GM12891 (cell line): ENCODE results near the gene MTG1.

ENCODE experiments used
- PAX5 ChIP-seq: IDR thresholded peaks from 2 replicates; pipeline ENCODE4 v1.6.1; 2011; ENCODE audit warnings: low read length, moderate library complexity, mild to moderate bottlenecking; ENCODE audit not compliant: insufficient read depth, severe bottlenecking
- POLR2A ChIP-seq: IDR thresholded peaks from 2 replicates; pipeline ENCODE4 v1.6.1; 2011; ENCODE audit warnings: low read depth, low read length, control low read depth
- POLR2AphosphoS5 ChIP-seq: IDR thresholded peaks from 2 replicates; pipeline ENCODE4 v1.6.1; 2011; ENCODE audit warnings: low read depth, low read length, control low read depth
- POU2F2 ChIP-seq: IDR thresholded peaks from 2 replicates; pipeline ENCODE4 v1.6.1; 2011; ENCODE audit warnings: low read depth, mild to moderate bottlenecking, control low read depth, low read length, moderate library complexity
- SPI1 ChIP-seq: IDR thresholded peaks from 2 replicates; pipeline ENCODE4 v1.6.1; 2011; ENCODE audit warnings: low read depth, low read length, control low read depth
- TAF1 ChIP-seq: IDR thresholded peaks from 2 replicates; pipeline ENCODE4 v1.6.1; 2011; ENCODE audit warnings: low read depth, low read length, control low read depth

- TF ChIP-seq POLR2A (no peak), POLR2AphosphoS5 (no peak), TAF1 (no peak), POU2F2 (no peak), SPI1 (no peak), PAX5 (no peak)
These were observed 21.4 kb upstream of the MTG1 start for GRCh38 chr10:133372507-133372906.
